Suprapubic skin (tissue), 4 donors: Measurements from ENCODE around the gene AKT1S1. TPM values are rescaled to one million over a fixed set of nuclear protein-coding genes. Genes with fewer than 3 reads are reported as not detected.

Source experiments
- DNase-seq, 2 donors: peaks; one replicate each; pipeline ENCODE4 v3.0.0-alpha.2; 2019; ENCODE audit warnings: low spot score in 2 of 2
- H3K27ac ChIP-seq: fragments of 200-600 bp; sonication (generic); one replicate; pipeline ENCODE4 v1.5.1; 2019
- H3K27me3 ChIP-seq: fragments of 200-600 bp; sonication (generic); one replicate; pipeline ENCODE4 v1.5.1; 2019
- H3K36me3 ChIP-seq: fragments of 200-600 bp; sonication (generic); one replicate; pipeline ENCODE4 v1.5.1; 2019
- H3K4me1 ChIP-seq: fragments of 200-600 bp; sonication (generic); one replicate; pipeline ENCODE4 v1.5.1; 2019
- H3K4me3 ChIP-seq: fragments of 200-600 bp; sonication (generic); one replicate; pipeline ENCODE4 v1.5.1; 2019; ENCODE audit warnings: mild to moderate bottlenecking
- H3K9me3 ChIP-seq: fragments of 200-600 bp; sonication (generic); one replicate; pipeline ENCODE4 v1.5.1; 2019
- EP300 ChIP-seq: sonication (generic); formaldehyde crosslinking; IDR thresholded peaks from one replicate; pipeline ENCODE4 v1.6.1; 2017; ENCODE audit warnings: antibody characterized with exemption
- POLR2A ChIP-seq, 2 donors: fragments of 450-650 bp; IDR thresholded peaks; one replicate each; pipeline ENCODE4 v1.6.1; 2017; ENCODE audit warnings: antibody characterized with exemption in 2 of 2, mild to moderate bottlenecking in 2 of 2, moderate library complexity in 2 of 2
- POLR2AphosphoS5 ChIP-seq, 3 donors: sonication (generic); formaldehyde crosslinking; IDR thresholded peaks; one replicate each; pipeline ENCODE4 v1.6.1; 2017; ENCODE audit warnings: antibody characterized with exemption in 3 of 3
- WGBS: methylation state at CpG from one replicate; pipeline ENCODE4 v1.1.5; 2018; 5-methylcytosine and 5-hydroxymethylcytosine counted together
- total RNA-seq, 4 donors: library from RNA; depleted of rRNA; stranded (reverse); fragments of >200 nt; gene quantifications; one replicate each; pipeline ENCODE4 v1.1.0, GENCODE V29; 2016
- TF ChIP-seq, protein P1 (sequence below), 2 donors: fragments of 200-600 bp in 1 of 2; fragments of 450-650 bp in 1 of 2; sonication (generic) in 1 of 2; IDR thresholded peaks; one replicate each; pipeline ENCODE4 v1.5.1; 2016 to 2019; ENCODE audit warnings: antibody characterized with exemption in 2 of 2, mild to moderate bottlenecking in 1 of 2, moderate library complexity in 1 of 2

The AKT1S1 gene
- total RNA-seq, 4 donors from 2014 or later: 19.3 to 25.1 (median 20.0) TPM

DNA sequence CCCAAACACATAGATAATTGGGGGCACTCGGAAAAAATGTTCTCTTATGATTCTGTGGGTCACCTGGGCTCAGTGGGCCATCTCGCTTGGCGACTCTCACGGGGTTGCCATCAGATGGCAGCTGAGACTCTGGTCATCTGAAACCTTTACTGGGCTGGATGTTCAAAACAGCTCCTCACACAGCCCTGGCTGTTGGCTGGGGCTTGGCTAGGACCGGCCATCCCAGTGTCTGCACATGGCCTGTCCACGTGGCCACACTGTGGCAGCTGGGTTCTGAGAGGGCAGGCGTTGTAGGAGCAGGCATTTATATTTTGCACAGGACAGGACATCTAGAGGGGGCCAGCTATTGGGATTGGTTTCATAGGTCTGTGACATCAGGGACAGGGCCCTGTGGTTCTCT lies 43.6 kb downstream of the AKT1S1 start:
- Histone ChIP-seq H3K36me3 (peaks cover 87% of the 10 kb centered on the region), H3K27me3 (no peaks in the 10 kb centered on the region), H3K4me1 (no peaks in the 10 kb centered on the region), H3K4me3 (no peak overlapping the region), H3K27ac (no peak overlapping the region), H3K9me3 (no peaks in the 10 kb centered on the region)
- no peak for TF ChIP-seq EP300
- TF ChIP-seq, protein P1, sequence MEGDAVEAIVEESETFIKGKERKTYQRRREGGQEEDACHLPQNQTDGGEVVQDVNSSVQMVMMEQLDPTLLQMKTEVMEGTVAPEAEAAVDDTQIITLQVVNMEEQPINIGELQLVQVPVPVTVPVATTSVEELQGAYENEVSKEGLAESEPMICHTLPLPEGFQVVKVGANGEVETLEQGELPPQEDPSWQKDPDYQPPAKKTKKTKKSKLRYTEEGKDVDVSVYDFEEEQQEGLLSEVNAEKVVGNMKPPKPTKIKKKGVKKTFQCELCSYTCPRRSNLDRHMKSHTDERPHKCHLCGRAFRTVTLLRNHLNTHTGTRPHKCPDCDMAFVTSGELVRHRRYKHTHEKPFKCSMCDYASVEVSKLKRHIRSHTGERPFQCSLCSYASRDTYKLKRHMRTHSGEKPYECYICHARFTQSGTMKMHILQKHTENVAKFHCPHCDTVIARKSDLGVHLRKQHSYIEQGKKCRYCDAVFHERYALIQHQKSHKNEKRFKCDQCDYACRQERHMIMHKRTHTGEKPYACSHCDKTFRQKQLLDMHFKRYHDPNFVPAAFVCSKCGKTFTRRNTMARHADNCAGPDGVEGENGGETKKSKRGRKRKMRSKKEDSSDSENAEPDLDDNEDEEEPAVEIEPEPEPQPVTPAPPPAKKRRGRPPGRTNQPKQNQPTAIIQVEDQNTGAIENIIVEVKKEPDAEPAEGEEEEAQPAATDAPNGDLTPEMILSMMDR (IDR thresholded peaks at IDR 0.05): no peak
- no peak for DNase-seq
- WGBS: 92% methylated on average over 5 of the region's 7 CpGs

DNA sequence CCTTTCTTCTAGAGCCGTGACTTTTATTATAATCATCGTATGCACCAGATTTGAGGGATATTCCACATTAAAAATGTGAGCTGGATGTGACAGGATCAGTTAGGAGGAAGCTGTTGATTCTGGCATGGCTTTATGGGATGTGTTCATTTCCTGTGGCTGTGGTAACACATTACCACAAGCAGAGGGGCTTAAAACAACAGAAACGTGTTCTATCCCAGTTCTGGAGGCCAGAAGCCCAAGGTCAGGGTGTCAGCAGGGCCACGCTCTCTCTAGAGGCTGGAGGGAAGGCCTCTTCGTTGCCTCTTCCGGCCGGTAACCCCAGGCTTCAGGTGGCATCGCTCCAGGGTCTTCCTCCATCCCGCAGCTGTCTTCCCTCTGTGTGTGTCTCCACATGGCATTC lies 44.6 kb downstream of the AKT1S1 start:
- Histone ChIP-seq H3K27ac (no peak overlapping the region), H3K4me1 (no peaks in the 10 kb centered on the region), H3K36me3 (peaks cover 94% of the 10 kb centered on the region), H3K9me3 (no peaks in the 10 kb centered on the region), H3K4me3 (no peak overlapping the region), H3K27me3 (no peaks in the 10 kb centered on the region)
- TF ChIP-seq POLR2A (IDR thresholded peaks at IDR 0.05) (no peak), EP300 (no peak), POLR2AphosphoS5 (IDR thresholded peaks at IDR 0.05) (no peak)
- TF ChIP-seq, protein P1 (IDR thresholded peaks at IDR 0.05): no peak
- WGBS: 70% methylated on average over 9 of the region's 9 CpGs
- DNase-seq: no peak

DNA sequence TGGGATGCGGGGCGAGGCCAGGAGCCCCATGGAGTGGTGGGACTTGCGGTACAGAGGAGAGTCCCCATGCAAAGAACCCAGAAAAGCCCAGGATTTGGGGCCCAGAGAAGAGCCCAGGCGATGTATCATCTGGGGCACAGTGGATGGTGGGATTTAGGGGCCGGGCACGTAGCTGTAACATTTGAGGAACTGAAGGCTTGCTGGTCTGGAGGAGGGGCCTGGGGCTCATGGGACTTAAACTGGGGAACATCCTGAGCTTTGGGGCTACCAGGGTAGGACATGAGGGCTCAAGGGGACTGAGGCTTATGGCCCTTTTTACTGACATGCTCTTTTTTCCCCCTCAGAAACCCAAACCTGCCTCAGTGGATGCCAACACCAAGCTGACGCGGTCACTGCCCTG lies 45.6 kb downstream of the AKT1S1 start:
- WGBS: 93% methylated on average over 8 of the region's 8 CpGs
- H3K27me3 ChIP-seq: no peaks in the 10 kb centered on the region
- no peak for DNase-seq
- no peaks in the 10 kb centered on the region for H3K4me1 ChIP-seq
- no peak overlapping the region for H3K4me3 ChIP-seq
- no peak overlapping the region for H3K27ac ChIP-seq
- H3K36me3 ChIP-seq: peaks cover 91% of the 10 kb centered on the region
- TF ChIP-seq EP300 (no peak), POLR2A (IDR thresholded peaks at IDR 0.05) (no peak), POLR2AphosphoS5 (IDR thresholded peaks at IDR 0.05) (no peak)
- TF ChIP-seq, protein P1 (IDR thresholded peaks at IDR 0.05): no peak
- no peaks in the 10 kb centered on the region for H3K9me3 ChIP-seq

DNA sequence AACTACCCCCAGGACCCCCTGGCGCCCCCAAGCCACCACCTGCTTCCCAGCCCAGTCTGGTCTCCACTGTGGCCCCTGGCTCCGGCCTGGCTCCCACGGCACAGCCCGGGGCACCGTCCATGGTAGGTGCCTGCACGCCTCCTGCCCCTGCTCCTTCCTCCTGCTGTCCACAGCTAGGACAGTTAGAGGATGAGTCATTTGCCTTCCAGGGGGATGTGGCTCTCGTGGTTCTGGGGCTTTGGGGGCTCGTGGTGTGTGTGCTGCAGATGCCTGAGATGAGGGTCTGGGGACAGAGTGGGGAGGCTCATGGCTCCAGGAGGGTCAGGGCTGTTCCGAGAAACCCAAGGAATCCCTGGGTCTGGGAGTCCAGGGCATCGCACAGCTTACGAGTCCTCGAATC lies 46.4 kb downstream of the AKT1S1 start:
- 98% methylated on average over 6 of the region's 12 CpGs for WGBS
- peaks cover 84% of the 10 kb centered on the region for H3K36me3 ChIP-seq
- TF ChIP-seq EP300 (no peak), POLR2AphosphoS5 (IDR thresholded peaks at IDR 0.05) (no peak), POLR2A (IDR thresholded peaks at IDR 0.05) (no peak)
- TF ChIP-seq, protein P1 (IDR thresholded peaks at IDR 0.05): no peak
- H3K27ac ChIP-seq: no peak overlapping the region
- DNase-seq: no peak
- H3K27me3 ChIP-seq: no peaks in the 10 kb centered on the region
- H3K9me3 ChIP-seq: no peaks in the 10 kb centered on the region
- no peaks in the 10 kb centered on the region for H3K4me1 ChIP-seq
- no peak overlapping the region for H3K4me3 ChIP-seq

DNA sequence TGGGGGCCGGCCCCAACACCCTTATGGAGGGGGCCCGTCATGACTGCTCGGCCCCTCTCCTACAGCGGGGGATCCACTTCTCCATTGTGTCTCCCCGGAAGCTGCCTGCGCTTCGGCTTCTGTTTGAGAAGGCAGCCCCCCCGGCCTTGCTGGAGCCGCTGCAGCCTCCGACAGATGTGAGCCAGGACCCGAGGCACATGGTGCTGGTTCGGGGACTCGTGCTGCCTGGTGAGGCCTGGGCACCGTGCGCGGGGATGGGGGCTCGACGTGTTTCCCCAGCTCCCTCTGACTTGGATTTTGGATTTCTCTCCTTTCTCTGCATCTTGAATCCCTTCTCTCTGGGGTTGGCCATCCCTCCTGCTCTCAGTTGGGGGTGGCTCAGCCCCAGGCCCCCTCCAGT lies 47.4 kb downstream of the AKT1S1 start:
- Histone ChIP-seq H3K9me3 (no peaks in the 10 kb centered on the region), H3K4me3 (no peak overlapping the region), H3K36me3 (peaks cover 73% of the 10 kb centered on the region), H3K27me3 (no peaks in the 10 kb centered on the region), H3K4me1 (no peaks in the 10 kb centered on the region), H3K27ac (no peak overlapping the region)
- TF ChIP-seq POLR2A (IDR thresholded peaks at IDR 0.05) (no peak), EP300 (no peak), POLR2AphosphoS5 (IDR thresholded peaks at IDR 0.05) (no peak)
- TF ChIP-seq, protein P1 (IDR thresholded peaks at IDR 0.05): no peak
- no peak for DNase-seq
- 93% methylated on average over 14 of the region's 18 CpGs for WGBS
